ENCODE measurements around the gene ZMYM3.

Gene ZMYM3

GRCh38 chrX:71210816-71211215 is 43.1 kb downstream of the ZMYM3 start:
- no peak for DNase-seq

GRCh38 chrX:71199252-71200008 is 54.5 kb downstream of the ZMYM3 start:
- no peak for DNase-seq

DNA sequence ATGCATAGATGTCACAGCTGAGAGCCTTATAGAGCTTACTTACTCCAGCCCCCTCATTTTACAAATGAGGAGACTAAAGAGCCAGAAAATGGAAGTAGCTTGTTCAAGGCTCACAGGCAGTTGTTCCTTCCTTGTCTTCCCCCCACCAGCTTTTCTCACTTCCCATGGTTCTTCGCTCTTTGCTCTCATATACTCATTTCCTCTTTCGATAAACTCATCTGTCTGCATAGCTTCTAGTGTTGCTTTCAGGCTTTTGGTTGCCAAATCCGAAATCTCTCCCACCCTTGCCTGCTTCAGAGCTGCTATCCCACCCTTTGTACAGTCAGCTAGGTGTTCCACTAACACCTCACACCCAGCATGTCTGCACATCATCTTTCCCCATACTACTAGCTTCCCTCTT is 55.9 kb downstream of the ZMYM3 start:
- no peak for DNase-seq

DNA sequence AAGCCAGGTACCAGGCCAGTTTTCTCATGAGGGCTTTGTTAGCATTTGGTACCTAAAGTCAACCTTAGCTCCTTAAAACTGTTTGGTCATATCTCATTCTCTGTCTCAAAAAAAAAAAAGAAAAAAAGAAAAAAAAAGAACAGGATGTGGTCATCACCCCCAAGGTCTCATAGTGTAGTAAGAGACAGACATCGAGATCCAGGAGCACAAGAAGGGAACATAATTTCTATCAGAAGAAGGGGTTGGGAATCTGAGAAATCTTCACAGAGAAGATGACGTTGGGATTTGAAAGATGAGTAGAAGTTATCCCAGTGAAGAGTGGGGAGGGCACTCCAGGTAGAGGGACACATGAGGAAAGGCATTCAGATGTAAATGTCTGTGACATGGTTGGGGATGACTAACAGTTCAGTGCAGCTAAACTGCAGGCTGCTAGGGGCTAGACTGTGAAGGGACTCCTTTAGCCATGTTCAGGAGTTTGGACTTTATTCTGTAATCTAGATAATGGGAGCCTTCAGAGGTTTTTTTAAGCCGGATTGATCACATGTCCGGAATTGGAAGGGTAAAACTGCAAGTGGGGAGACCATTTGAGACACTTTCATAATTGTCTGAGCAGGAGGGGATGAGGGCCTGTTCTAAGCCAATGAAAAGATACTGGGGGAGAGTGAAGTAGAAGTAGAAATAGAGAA is 57.8 kb downstream of the ZMYM3 start:
- DNase-seq: no peak

GRCh38 chrX:71191248-71191647 is 62.7 kb downstream of the ZMYM3 start:
- no peak for DNase-seq

Measured in activated naive CD4-positive, alpha-beta T cell (primary cell).